ENCODE measurements around the gene DGKB.

Gene DGKB

GRCh38 chr7:14690075-14690474, 212.5 kb downstream of the DGKB start:
- no peak overlapping the region for H3K4me3 ChIP-seq (ENCODE audit: low read length)
- TF ChIP-seq, protein P1, sequence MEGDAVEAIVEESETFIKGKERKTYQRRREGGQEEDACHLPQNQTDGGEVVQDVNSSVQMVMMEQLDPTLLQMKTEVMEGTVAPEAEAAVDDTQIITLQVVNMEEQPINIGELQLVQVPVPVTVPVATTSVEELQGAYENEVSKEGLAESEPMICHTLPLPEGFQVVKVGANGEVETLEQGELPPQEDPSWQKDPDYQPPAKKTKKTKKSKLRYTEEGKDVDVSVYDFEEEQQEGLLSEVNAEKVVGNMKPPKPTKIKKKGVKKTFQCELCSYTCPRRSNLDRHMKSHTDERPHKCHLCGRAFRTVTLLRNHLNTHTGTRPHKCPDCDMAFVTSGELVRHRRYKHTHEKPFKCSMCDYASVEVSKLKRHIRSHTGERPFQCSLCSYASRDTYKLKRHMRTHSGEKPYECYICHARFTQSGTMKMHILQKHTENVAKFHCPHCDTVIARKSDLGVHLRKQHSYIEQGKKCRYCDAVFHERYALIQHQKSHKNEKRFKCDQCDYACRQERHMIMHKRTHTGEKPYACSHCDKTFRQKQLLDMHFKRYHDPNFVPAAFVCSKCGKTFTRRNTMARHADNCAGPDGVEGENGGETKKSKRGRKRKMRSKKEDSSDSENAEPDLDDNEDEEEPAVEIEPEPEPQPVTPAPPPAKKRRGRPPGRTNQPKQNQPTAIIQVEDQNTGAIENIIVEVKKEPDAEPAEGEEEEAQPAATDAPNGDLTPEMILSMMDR (conservative IDR thresholded peaks at IDR 0.05; ENCODE audit: low read depth, low read length): no peak
- DNase-seq (ENCODE audit: low read depth): no peak

DNA sequence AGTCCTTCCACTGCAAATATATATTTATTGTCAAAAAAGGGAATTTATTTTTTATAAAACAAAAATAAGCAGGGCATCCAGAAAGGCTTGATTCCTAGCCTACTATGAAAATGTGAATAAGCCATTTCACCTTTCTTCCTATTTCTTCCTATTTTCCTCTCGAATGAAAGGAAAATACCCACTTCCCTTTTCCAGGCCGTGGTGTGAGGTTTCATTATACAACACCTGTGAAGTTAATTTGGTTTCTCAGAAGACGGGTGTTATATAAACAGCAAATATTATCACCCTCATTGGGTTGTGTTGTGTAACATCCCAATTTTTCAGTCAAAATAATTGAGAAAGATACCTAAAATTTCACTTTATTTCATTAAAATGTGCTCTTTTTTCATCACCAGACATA, 214.3 kb downstream of the DGKB start:
- TF ChIP-seq, protein P1 (conservative IDR thresholded peaks at IDR 0.05; ENCODE audit: low read depth, low read length): no peak
- H3K4me3 ChIP-seq (ENCODE audit: low read length): no peak overlapping the region
- DNase-seq (ENCODE audit: low read depth): no peak

- no peak overlapping the region for H3K4me3 ChIP-seq (ENCODE audit: low read length)
- no peak for DNase-seq (ENCODE audit: low read depth)
- TF ChIP-seq, protein P1 (conservative IDR thresholded peaks at IDR 0.05; ENCODE audit: low read depth, low read length): no peak
Measured at GRCh38 chr7:14687777-14688176, 214.8 kb downstream of the DGKB start.

- TF ChIP-seq, protein P1 (conservative IDR thresholded peaks at IDR 0.05; ENCODE audit: low read depth, low read length): no peak
- DNase-seq (ENCODE audit: low read depth): no peak
Measured at GRCh38 chr7:14687241-14687640, 215.3 kb downstream of the DGKB start.

DNA sequence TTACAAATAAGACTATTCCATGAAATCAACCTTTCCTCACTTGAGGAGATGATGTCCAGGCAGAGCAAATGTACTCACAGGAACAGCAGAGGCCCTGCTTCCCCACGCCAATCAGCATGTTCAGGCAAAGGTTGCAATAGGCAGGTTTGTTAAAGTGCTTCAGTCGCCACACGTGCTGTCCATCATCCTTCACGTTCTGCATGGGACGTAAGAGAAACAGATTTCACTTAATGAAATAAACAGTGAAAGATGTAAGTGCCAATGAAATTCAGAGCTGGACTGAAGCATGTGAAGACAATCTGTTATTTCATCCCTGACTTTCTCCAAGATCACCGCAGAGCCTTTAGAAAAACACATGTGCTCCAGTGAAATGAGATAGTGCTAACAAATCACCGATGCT, 217.4 kb downstream of the DGKB start:
- TF ChIP-seq, protein P1 (conservative IDR thresholded peaks at IDR 0.05; ENCODE audit: low read depth, low read length): no peak
- DNase-seq (ENCODE audit: low read depth): no peak
- H3K4me3 ChIP-seq (ENCODE audit: low read length): no peak overlapping the region

More at GRCh38 chr7:14687241-14687640, 215.3 kb downstream of the DGKB start:
- no peak overlapping the region for H3K4me3 ChIP-seq (ENCODE audit: low read length)

GRCh38 chr7:14682910-14683465, 219.6 kb downstream of the DGKB start:
- H3K4me3 ChIP-seq (ENCODE audit: low read length): no peak overlapping the region
- TF ChIP-seq, protein P1 (conservative IDR thresholded peaks at IDR 0.05; ENCODE audit: low read depth, low read length): no peak
- no peak for DNase-seq (ENCODE audit: low read depth)

DNA sequence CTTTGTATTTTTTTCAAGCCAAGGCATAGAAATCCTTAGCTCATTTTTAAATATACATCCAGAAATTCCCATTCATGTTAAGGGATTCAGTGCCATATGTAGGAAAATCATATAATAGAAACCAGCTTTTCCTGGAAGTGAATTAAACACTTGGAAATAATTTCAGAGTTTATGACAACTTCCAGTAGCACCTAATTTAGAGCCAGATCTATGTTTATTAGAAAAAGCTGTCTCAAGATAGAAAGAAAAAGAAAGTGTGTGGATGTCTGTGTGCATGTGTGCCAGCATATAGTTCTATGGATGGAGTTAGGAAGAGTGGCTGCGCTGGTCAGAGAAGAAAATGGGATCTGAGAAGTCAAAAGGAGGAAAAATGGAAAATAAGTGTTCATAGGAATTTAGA, 225.7 kb downstream of the DGKB start:
- DNase-seq (ENCODE audit: low read depth): no peak
- no peak overlapping the region for H3K4me3 ChIP-seq (ENCODE audit: low read length)
- TF ChIP-seq, protein P1 (conservative IDR thresholded peaks at IDR 0.05; ENCODE audit: low read depth, low read length): no peak

All from retinal pigment epithelial cell (primary cell).